HG03571 (cell line): Measurements from ENCODE around the gene ARHGAP8.
"Not testable (repeated sequence)": the region's sequence is repeated elsewhere in the genome, so short reads cannot be mapped to it uniquely, and the experiment has no call there.

ENCODE experiments used
- ATAC-seq: cut with Tn5 transposase; IDR thresholded peaks from one replicate; pipeline ENCODE4 v1.9.1; 2021; ENCODE audit not compliant: unreplicated experiment

The ARHGAP8 gene

DNA sequence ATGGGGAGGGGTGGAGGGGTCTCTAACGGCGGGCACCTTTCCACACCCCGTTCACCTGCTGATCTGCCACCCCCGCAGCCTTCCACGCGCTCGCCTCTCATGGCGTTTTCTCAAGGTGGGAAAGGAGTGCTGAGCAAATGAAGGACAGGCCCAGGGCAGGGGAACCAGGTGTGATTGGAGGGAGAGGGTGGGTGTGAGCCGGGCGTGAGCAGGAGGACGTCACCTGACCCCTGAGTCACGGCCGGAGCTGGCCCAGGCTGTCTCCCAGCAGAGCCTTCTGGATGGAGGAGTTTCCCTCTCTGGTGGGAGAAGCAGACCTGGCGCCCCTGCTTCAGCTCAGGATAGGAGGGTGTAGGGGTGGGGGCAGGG, 14.0 kb upstream of the ARHGAP8 start:
- ATAC-seq, result no peak

- ATAC-seq, result no peak
These were observed 13.4 kb upstream of the ARHGAP8 start for GRCh38 chr22:44739024-44739423.

- ATAC-seq, result not testable (repeated sequence)
These were observed 12.7 kb upstream of the ARHGAP8 start for GRCh38 chr22:44739666-44740065.

DNA sequence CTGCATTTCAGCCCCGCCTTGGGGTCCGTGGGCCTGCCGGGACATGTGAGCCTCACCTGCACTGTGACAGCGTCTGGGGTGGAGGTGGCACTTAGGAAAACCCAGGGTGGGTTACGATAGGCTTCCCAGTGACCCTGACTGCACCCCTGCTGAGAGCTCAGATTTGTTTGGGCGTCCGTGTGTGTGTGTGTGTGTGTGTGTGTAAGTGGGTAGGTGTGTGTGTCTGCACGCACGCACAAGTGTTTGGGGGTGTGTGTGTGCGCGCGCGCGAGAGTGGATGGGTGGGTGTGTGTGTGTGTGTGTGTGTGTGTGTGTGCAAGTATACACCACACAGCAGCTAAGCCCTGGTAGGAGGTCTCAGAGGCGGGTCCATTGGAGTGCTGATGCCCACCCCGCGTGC, 12.1 kb upstream of the ARHGAP8 start:
- ATAC-seq, result no peak

DNA sequence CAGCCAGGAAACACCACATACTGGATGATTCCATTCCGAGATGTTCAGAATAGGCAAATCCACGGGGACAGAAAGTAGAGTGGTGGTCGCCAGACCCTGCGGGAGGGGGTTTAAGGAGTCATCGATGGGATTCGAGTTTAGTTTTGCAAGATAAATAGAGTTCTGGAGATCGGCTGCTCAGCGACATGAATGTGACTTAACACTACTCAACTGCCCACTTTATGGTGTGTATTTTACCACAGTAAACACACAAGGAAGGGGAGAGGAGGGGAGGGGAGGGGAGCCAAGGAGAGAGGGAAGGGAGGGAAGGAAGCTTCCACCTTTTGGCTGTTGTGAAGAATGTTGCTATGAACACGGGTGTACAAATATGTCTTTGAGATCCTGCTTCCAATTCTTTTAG, 10.4 kb upstream of the ARHGAP8 start:
- no peak for ATAC-seq

GRCh38 chr22:44743247-44743646, 9.1 kb upstream of the ARHGAP8 start:
- no peak for ATAC-seq

- ATAC-seq, result no peak
These were observed 8.6 kb upstream of the ARHGAP8 start for GRCh38 chr22:44743804-44744211.

GRCh38 chr22:44745853-44746789, 6.3 kb upstream of the ARHGAP8 start:
- ATAC-seq, result no peak

GRCh38 chr22:44747784-44748127, 4.6 kb upstream of the ARHGAP8 start:
- ATAC-seq, result not testable (repeated sequence)

- ATAC-seq, result no peak
These were observed 3.9 kb upstream of the ARHGAP8 start for GRCh38 chr22:44748524-44748923.

- ATAC-seq, result no peak
These were observed 1.9 kb upstream of the ARHGAP8 start for GRCh38 chr22:44750481-44750880.

- no peak for ATAC-seq
These were observed 1.0 kb downstream of the ARHGAP8 start for GRCh38 chr22:44753189-44754042.

DNA sequence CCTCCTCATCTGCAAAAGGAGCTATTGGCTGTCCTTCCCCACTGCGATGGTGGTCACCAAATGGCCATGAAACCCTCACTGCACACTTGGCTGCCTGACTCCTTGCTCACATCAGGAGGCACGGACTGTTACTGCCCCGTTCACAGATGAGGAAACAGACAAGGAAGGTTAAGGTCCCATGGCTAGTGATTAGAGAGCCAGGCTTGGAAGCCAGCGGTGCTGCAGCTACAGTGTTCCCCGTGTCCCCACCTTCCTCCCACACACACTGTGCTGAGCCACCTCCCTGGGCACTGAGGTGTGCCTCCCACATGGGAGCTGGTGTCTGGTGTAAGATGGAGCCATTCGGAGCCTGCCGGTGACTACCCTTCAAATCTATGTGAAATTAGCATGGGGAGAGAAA, 2.6 kb downstream of the ARHGAP8 start:
- no peak for ATAC-seq

DNA sequence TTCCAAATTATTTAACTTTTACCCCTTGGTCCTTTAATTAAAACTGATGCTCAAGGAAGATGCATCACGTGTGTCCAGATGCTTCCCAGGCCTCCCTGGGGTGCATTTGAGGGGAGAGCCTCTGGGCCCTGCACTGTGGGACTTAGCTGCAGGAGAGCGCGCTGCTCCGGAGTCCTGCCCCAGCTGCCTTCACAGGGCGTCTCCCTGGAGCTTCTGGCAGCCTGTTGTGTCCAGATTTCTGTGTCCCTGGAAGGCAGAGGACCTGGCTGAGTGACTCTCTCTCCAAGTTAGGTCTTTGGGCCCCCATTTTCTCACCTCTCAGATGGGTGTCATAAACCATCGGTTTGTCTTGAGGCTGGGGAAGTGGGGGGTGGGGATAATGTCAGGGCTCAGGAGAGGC, 3.0 kb downstream of the ARHGAP8 start:
- no peak for ATAC-seq

GRCh38 chr22:44755956-44756361, 3.6 kb downstream of the ARHGAP8 start:
- no peak for ATAC-seq

DNA sequence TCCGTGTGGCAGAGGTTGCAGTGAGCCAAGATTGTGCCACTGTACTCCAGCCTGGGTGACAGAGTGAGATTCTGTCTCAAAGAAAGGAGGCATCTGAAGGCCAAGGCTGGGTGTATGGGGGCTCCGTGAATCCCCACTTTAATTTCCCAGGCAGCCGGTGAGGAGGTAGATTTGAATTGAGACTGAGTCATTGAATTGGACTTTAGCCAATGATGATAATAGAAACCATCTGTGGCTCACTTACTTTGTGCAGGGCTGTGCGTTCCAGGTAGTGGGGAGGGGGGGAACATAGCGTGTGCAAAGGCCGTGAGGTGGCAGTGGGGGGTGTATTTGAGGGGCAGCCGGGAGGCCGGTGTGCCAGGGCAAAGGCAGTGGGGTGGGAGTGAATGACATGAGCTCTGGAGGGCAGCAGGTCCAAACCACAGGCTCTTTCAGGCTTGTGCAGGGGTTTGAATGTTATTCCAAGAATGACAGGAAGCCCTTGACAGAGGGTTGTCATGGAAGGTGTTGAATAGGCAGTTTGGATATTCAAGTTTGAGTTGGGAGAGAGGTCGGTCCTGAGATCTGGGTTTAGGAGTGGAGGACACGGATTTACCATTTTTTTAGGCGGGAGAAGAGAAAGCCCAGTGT, 6.1 kb downstream of the ARHGAP8 start:
- no peak for ATAC-seq

DNA sequence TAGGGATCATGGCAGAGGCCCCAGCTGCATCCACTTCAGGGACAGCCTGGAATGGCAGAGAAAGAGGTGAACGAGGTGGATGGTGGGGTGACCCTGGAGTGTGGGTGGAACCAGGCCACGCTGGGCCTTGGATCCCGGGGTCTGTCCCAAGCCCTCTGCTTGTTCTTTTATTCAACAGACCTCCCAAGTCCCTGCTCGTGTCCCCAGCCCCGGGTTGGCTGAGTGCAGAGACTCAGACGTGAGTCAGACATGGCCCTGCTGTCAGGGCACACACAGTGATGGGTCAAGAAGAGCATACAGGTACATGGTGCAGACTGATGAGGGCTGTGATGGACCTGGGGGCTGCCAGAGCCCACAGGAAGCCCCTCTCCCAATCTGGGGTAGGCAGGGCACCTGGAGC, 6.6 kb downstream of the ARHGAP8 start:
- ATAC-seq, result no peak

DNA sequence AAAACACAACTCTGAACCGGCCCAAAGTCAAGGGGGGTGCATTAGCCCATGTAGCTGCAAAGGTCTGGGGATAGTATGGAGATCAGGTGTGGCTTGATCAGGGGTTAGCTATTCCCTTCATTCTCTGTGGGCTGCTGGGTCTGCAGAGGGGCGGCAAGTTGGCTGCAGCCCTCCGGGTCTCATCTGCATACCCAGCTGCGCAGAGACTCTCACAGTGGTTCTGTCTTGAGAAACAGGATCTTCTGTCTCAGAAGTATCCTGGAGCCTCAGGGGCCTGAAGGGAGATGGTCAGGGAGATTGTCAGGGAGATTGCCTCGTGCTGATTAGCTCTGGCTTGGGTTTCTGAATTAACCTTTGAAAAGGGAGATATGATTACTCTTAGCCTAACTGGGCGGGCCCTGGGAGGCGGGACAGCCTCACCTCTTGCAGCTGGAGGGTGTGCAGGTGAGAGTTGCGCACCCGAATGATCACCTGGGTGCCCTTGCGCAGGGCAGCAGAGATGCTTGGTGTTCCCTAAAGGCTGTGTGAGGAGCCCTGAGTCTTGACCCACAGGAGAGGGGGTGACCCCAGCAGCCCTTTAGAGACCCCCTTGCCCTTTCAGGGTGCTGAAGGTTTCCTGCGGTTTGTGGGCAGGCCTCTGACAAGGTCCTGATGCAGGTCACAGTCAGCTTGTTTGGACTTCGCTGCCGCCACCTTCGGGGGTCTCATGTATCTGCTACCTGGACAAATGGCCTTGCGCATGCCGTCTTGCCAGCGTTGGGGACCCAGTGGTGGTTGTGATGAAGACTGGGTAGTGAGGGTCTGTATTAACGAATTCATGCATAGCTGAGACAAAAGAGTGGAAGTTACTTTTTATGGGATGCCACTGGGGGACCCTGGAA, 7.3 kb downstream of the ARHGAP8 start:
- no peak for ATAC-seq

DNA sequence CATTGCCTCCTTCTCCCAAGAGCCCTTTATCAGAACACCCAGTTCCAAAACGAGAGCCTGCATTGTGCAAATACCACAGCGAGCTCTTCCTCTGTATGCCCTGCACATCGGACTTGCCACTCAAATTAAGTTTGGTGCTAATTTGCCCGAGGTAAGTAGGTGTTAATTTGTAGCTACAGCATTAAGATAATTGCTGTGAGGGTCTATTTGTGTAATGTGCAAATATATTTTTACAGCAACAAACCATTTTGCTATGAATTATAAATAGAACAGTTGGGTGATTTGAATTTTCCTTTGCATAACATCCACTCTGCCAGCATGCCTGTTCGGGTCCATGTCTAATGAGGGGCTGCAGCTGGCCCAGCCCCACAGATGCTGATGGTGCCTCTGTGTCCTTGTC, 8.1 kb downstream of the ARHGAP8 start:
- no peak for ATAC-seq

GRCh38 chr22:44761025-44761424, 8.7 kb downstream of the ARHGAP8 start:
- ATAC-seq, result no peak

DNA sequence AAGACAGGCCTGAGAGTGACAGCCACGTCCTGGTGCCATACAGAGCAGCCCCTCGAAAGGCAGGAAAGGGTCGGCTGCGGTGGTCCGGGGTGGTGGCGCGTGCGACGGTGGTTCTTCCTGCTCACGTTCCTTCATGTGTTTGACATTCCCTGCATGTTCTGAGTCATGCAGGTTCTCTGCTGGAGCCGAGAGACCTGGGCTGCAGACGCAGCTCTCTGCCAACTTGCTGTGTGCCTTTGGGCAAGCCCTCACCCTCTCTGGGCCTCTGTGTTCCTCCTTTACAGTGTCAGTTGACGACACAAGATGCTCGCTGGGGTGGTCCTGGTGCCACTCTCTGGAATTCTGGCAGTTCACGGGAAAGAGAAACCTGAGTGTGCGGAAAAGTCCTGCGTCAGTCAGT, 12.0 kb downstream of the ARHGAP8 start:
- no peak for ATAC-seq
